Measurements from ENCODE around the gene SOCS6. TPM values are rescaled to one million over a fixed set of nuclear protein-coding genes. Genes with fewer than 3 reads are reported as not detected.

SOCS6 gene
- total RNA-seq, 1 experiment from 2014 or later, result 16.9 TPM

DNA sequence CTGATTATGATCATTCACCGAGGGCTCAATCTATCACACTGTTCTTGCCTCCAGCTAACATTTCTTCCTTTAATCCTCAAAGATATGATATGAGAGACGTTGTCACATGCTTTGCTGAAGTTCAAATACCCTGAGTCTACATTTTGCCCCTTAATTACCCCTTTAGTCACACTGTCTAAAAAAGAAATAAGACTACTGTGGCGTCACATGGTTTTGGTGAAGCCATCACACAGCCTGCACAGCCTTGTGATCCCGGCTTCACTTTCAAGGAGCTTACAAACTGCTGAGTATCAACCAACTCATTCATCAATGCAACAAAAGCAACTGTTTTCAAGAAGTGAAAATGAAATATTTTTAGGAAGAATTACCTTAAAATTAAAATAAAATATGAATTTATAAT lies 31.9 kb upstream of the SOCS6 start:
- Mint-ChIP-seq H3K27me3 (ENCODE audit: insufficient read depth, unreplicated experiment) (peaks cover 9% of the 10 kb centered on the region), H3K4me3 (ENCODE audit: unreplicated experiment) (no peak overlapping the region), H3K27ac (ENCODE audit: low read depth, unreplicated experiment) (no peak overlapping the region), H3K9me3 (ENCODE audit: unreplicated experiment) (no peaks in the 10 kb centered on the region), H3K4me1 (ENCODE audit: insufficient read depth, unreplicated experiment) (no peaks in the 10 kb centered on the region), H3K36me3 (ENCODE audit: insufficient read depth, unreplicated experiment) (no peaks in the 10 kb centered on the region)
- ChIA-PET CTCF (interaction anchor here (0.9 kb wide), 1 partner anchor 177 kb away, joined by 5 read pairs; no protein-coding TSS in a partner anchor), POLR2A (interaction anchor here (0.8 kb wide), 1 partner anchor 28 kb away, joined by 3 read pairs; no protein-coding TSS in a partner anchor)
- no peak for DNase-seq (ENCODE audit: unreplicated experiment)
- intact Hi-C loops (cut with micrococcal nuclease), result no loop called here
- TF ChIP-seq, protein P1, sequence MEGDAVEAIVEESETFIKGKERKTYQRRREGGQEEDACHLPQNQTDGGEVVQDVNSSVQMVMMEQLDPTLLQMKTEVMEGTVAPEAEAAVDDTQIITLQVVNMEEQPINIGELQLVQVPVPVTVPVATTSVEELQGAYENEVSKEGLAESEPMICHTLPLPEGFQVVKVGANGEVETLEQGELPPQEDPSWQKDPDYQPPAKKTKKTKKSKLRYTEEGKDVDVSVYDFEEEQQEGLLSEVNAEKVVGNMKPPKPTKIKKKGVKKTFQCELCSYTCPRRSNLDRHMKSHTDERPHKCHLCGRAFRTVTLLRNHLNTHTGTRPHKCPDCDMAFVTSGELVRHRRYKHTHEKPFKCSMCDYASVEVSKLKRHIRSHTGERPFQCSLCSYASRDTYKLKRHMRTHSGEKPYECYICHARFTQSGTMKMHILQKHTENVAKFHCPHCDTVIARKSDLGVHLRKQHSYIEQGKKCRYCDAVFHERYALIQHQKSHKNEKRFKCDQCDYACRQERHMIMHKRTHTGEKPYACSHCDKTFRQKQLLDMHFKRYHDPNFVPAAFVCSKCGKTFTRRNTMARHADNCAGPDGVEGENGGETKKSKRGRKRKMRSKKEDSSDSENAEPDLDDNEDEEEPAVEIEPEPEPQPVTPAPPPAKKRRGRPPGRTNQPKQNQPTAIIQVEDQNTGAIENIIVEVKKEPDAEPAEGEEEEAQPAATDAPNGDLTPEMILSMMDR (IDR thresholded peaks at IDR 0.05; ENCODE audit: unreplicated experiment), result no peak
- BruUV-seq (replicated peaks), result no TSS peak

DNA sequence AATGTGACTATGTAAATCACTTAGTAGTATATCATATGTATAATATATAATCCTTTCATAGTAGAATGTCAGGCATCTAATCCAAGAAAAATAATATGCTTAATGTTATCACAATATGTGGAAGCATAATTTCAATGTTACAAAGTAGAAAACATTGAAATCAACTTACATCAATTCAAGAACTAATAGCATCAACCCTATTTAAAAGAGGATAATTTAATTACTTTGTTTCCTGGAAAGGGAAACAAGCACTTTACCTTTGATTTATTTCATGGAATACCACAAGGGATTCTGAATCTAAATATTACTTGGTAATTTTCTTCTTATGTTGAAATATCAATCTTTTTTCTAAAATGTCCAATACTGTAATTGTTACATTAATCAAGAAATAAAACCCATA lies 30.6 kb upstream of the SOCS6 start:
- no peaks in the 10 kb centered on the region for H3K4me1 Mint-ChIP-seq (ENCODE audit: insufficient read depth, unreplicated experiment)
- no peak overlapping the region for H3K4me3 Mint-ChIP-seq (ENCODE audit: unreplicated experiment)
- no peak overlapping the region for H3K27ac Mint-ChIP-seq (ENCODE audit: low read depth, unreplicated experiment)
- H3K36me3 Mint-ChIP-seq (ENCODE audit: insufficient read depth, unreplicated experiment), result no peaks in the 10 kb centered on the region
- no peaks in the 10 kb centered on the region for H3K9me3 Mint-ChIP-seq (ENCODE audit: unreplicated experiment)
- CTCF ChIA-PET, result no interaction called here
- intact Hi-C loops (cut with micrococcal nuclease), result no loop called here
- DNase-seq (ENCODE audit: unreplicated experiment), result no peak
- POLR2A ChIA-PET, result no interaction called here
- TF ChIP-seq, protein P1 (IDR thresholded peaks at IDR 0.05; ENCODE audit: unreplicated experiment), result no peak
- peaks cover 9% of the 10 kb centered on the region for H3K27me3 Mint-ChIP-seq (ENCODE audit: insufficient read depth, unreplicated experiment)
- no TSS peak for BruUV-seq (replicated peaks)

DNA sequence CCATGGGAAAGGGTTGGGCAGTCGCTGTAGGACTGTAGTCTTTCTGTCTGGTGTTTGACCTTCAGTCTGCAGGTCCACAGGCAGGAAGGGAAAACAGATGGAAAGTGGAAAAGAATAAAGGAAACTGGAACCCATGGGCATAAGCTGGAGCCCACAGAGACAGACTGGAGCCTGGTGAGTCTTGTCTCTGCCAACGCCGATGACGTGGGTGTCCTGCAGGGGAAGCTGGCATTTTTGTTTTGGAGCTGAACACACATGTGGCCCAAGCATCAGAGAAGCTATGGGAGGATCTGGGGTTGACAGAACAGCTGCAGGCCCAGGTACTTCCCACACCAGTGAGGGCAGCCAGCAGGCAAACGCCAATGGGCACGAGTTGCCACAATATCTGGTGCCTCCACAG lies 28.2 kb upstream of the SOCS6 start:
- no peak overlapping the region for H3K27ac Mint-ChIP-seq (ENCODE audit: low read depth, unreplicated experiment)
- H3K27me3 Mint-ChIP-seq (ENCODE audit: insufficient read depth, unreplicated experiment), result peaks cover 9% of the 10 kb centered on the region
- H3K4me3 Mint-ChIP-seq (ENCODE audit: unreplicated experiment), result no peak overlapping the region
- ChIA-PET CTCF (no interaction called here), POLR2A (no interaction called here)
- H3K36me3 Mint-ChIP-seq (ENCODE audit: insufficient read depth, unreplicated experiment), result no peaks in the 10 kb centered on the region
- TF ChIP-seq, protein P1 (IDR thresholded peaks at IDR 0.05; ENCODE audit: unreplicated experiment), result no peak
- H3K4me1 Mint-ChIP-seq (ENCODE audit: insufficient read depth, unreplicated experiment), result no peaks in the 10 kb centered on the region
- no TSS peak for BruUV-seq (replicated peaks)
- DNase-seq (ENCODE audit: unreplicated experiment), result no peak
- H3K9me3 Mint-ChIP-seq (ENCODE audit: unreplicated experiment), result no peaks in the 10 kb centered on the region
- intact Hi-C loops (cut with micrococcal nuclease), result no loop called here

DNA sequence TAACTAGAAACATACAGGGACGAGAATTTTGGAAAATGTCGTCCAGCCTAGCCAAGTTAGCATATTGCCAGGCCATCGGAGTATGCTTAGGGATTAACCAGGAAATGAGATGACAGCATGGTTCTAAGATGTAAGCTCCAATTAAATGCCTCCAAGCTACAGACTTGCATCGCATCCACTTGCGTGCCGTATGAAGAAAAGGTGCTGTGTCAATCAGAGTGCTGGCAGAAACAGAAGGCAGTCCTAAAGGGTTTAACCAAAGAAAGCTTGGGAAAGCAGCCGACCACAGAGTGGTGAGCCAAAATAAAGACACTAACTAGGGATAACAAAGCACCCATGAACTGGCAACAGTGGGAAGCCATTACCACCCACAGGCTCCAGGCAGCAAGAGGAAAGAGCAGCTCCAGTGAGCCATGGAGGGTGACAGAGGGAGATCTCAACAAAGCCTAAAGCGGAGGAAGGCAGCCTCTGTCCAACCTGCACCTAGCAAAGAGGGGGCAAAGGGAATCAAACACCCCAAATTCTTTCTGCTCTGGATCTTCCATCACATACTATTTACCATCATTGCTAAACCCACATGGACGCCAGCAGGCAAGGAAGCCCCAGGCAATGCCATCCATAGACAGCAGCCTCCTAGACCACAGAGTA lies 27.6 kb upstream of the SOCS6 start:
- Mint-ChIP-seq H3K36me3 (ENCODE audit: insufficient read depth, unreplicated experiment) (no peaks in the 10 kb centered on the region), H3K27ac (ENCODE audit: low read depth, unreplicated experiment) (no peak overlapping the region), H3K4me1 (ENCODE audit: insufficient read depth, unreplicated experiment) (no peaks in the 10 kb centered on the region), H3K27me3 (ENCODE audit: insufficient read depth, unreplicated experiment) (peaks cover 7% of the 10 kb centered on the region), H3K9me3 (ENCODE audit: unreplicated experiment) (no peaks in the 10 kb centered on the region), H3K4me3 (ENCODE audit: unreplicated experiment) (no peak overlapping the region)
- ChIA-PET POLR2A (no interaction called here), CTCF (no interaction called here)
- intact Hi-C loops (cut with micrococcal nuclease), result no loop called here
- no peak for DNase-seq (ENCODE audit: unreplicated experiment)
- TF ChIP-seq, protein P1 (IDR thresholded peaks at IDR 0.05; ENCODE audit: unreplicated experiment), result no peak
- BruUV-seq (replicated peaks), result no TSS peak
